Urinary bladder (tissue), 2 donors: Measurements from ENCODE around the gene UBE2G2. TPM values are rescaled to one million over a fixed set of nuclear protein-coding genes. Genes with fewer than 3 reads are reported as not detected.

Source experiments
- polyA plus RNA-seq: library from polyadenylated mRNA; stranded (reverse); fragments of 200-250 nt; gene quantifications from one replicate; pipeline ENCODE4 v1.2.3, GENCODE V29; 2013
- total RNA-seq: library from RNA; depleted of rRNA; stranded (reverse); fragments of >200 nt; gene quantifications from one replicate; pipeline ENCODE4 v1.2.3, GENCODE V29; 2014
- donor health status: healthy.

Gene UBE2G2
- total and polyA plus RNA-seq, 2 donors = 65.4 to 75.9 TPM

Other genes with a start within 250 kb of the UBE2G2 start
- not detected for gene KRTAP10-3, start 243.0 kb downstream of the UBE2G2 start, total RNA-seq
- not detected for gene KRTAP10-3, start 243.0 kb downstream of the UBE2G2 start, polyA plus RNA-seq
- not detected for gene KRTAP10-4, start 228.1 kb downstream of the UBE2G2 start, total RNA-seq
- gene KRTAP10-4, start 228.1 kb downstream of the UBE2G2 start, polyA plus RNA-seq = not detected
- not detected for gene KRTAP10-5, start 221.2 kb downstream of the UBE2G2 start, total RNA-seq
- not detected for gene KRTAP10-5, start 221.2 kb downstream of the UBE2G2 start, polyA plus RNA-seq
- not detected for gene KRTAP10-6, start 209.3 kb downstream of the UBE2G2 start, total RNA-seq
- not detected for gene KRTAP10-6, start 209.3 kb downstream of the UBE2G2 start, polyA plus RNA-seq
- not detected for gene KRTAP10-7, start 201.2 kb downstream of the UBE2G2 start, total RNA-seq
- gene KRTAP10-7, start 201.2 kb downstream of the UBE2G2 start, polyA plus RNA-seq = not detected
- not detected for gene KRTAP10-8, start 189.7 kb downstream of the UBE2G2 start, total RNA-seq
- gene KRTAP10-8, start 189.7 kb downstream of the UBE2G2 start, polyA plus RNA-seq = not detected
- gene KRTAP10-9, start 174.7 kb downstream of the UBE2G2 start, total RNA-seq = not detected
- not detected for gene KRTAP10-9, start 174.7 kb downstream of the UBE2G2 start, polyA plus RNA-seq
- gene KRTAP10-10, start 164.5 kb downstream of the UBE2G2 start, total RNA-seq = not detected
- gene KRTAP10-10, start 164.5 kb downstream of the UBE2G2 start, polyA plus RNA-seq = not detected
- gene KRTAP10-11, start 155.4 kb downstream of the UBE2G2 start, total RNA-seq = not detected
- gene KRTAP10-11, start 155.4 kb downstream of the UBE2G2 start, polyA plus RNA-seq = not detected
- not detected for gene KRTAP12-4, start 147.2 kb downstream of the UBE2G2 start, total RNA-seq
- gene KRTAP12-4, start 147.2 kb downstream of the UBE2G2 start, polyA plus RNA-seq = not detected
- gene KRTAP12-3, start 143.9 kb downstream of the UBE2G2 start, total RNA-seq = not detected
- not detected for gene KRTAP12-3, start 143.9 kb downstream of the UBE2G2 start, polyA plus RNA-seq
- not detected for gene KRTAP12-2, start 134.9 kb downstream of the UBE2G2 start, total RNA-seq
- gene KRTAP12-2, start 134.9 kb downstream of the UBE2G2 start, polyA plus RNA-seq = not detected
- not detected for gene KRTAP12-1, start 119.7 kb downstream of the UBE2G2 start, total RNA-seq
- gene KRTAP12-1, start 119.7 kb downstream of the UBE2G2 start, polyA plus RNA-seq = not detected
- gene KRTAP10-12, start 104.6 kb downstream of the UBE2G2 start, total RNA-seq = not detected
- not detected for gene KRTAP10-12, start 104.6 kb downstream of the UBE2G2 start, polyA plus RNA-seq
- 0.21 TPM for gene TSPEAR, start 90.2 kb downstream of the UBE2G2 start, total RNA-seq
- gene TSPEAR, start 90.2 kb downstream of the UBE2G2 start, polyA plus RNA-seq = 0.03 TPM
- 33.7 TPM for gene SUMO3, start 16.2 kb upstream of the UBE2G2 start, total RNA-seq
- gene SUMO3, start 16.2 kb upstream of the UBE2G2 start, polyA plus RNA-seq = 84.2 TPM
- 154 TPM for gene PTTG1IP, start 71.9 kb upstream of the UBE2G2 start, total RNA-seq
- 233 TPM for gene PTTG1IP, start 71.9 kb upstream of the UBE2G2 start, polyA plus RNA-seq
- 20.8 TPM for gene ITGB2, start 119.1 kb upstream of the UBE2G2 start, total RNA-seq
- gene ITGB2, start 119.1 kb upstream of the UBE2G2 start, polyA plus RNA-seq = 39.9 TPM
- 7.1 TPM for gene SLX9, start 138.2 kb upstream of the UBE2G2 start, total RNA-seq
- gene SLX9, start 138.2 kb upstream of the UBE2G2 start, polyA plus RNA-seq = 35.7 TPM